SK-N-SH (cell line): ENCODE results near the gene SEC23A. TPM values are rescaled to one million over a fixed set of nuclear protein-coding genes. Genes with fewer than 3 reads are reported as not detected.

Experiments
- CTCF ChIA-PET: fragments of 300-600, 350-600 bp; formaldehyde crosslinking; extraction: SDS; loops from one replicate; lab custom pipeline; 2021; lab: Yijun Ruan, JAX
- POLR2A ChIA-PET: fragments of 350-600 bp; sonication (Branson Sonifier 250); formaldehyde crosslinking; extraction: SDS; loops from one replicate; lab custom pipeline; 2020; ENCODE audit warnings: antibody characterized with exemption, inconsistent platforms; lab: Yijun Ruan, JAX
- DNase-seq: peaks from one replicate; pipeline ENCODE4 v3.0.0; 2012
- H2AFZ ChIP-seq: fragments of 200-600 bp; sonication (generic); 2 replicates; pipeline ENCODE4 v1.8.1; 2016; ENCODE audit warnings: antibody characterized with exemption, mild to moderate bottlenecking, low read depth
- H3F3A ChIP-seq: fragments of 200-600 bp; sonication (generic); replicated peaks from 2 replicates; pipeline ENCODE3; 2016; ENCODE audit warnings: antibody characterized with exemption, mild to moderate bottlenecking; ENCODE audit not compliant: insufficient read depth
- H3K27ac ChIP-seq, 2 experiments: fragments of 200-500 bp in 1 of 2; fragments of 200-600 bp in 1 of 2; sonication (Bioruptor generic) in 1 of 2; sonication (generic), shearing (Covaris generic) in 1 of 2; 2 replicates each; pipeline versions ENCODE4 v1.5.1 to v1.6.1; 2014 to 2016; ENCODE audit warnings: low read depth in 2 of 2, inconsistent platforms in 1 of 2, low read length in 1 of 2, mild to moderate bottlenecking in 1 of 2, mixed read lengths in 1 of 2
- H3K27me3 ChIP-seq: fragments of 200-600 bp; sonication (generic), shearing (Covaris generic); 2 replicates; pipeline ENCODE4 v1.6.1; 2016; ENCODE audit warnings: mixed run types; ENCODE audit not compliant: insufficient read depth
- H3K36me3 ChIP-seq, 2 experiments: fragments of 200-500 bp in 1 of 2; fragments of 200-600 bp in 1 of 2; sonication (Bioruptor generic) in 1 of 2; sonication (generic) in 1 of 2; replicated peaks in 1 of 2; 2 replicates each; pipeline versions ENCODE3 to v1.5.1; 2014 to 2016; ENCODE audit warnings: low read length in 1 of 2, mild to moderate bottlenecking in 1 of 2; ENCODE audit not compliant: insufficient read depth in 2 of 2, control insufficient read depth in 1 of 2
- H3K4me1 ChIP-seq, 2 experiments: fragments of 200-500 bp in 1 of 2; fragments of 200-600 bp in 1 of 2; sonication (Bioruptor generic) in 1 of 2; sonication (generic), shearing (Covaris generic) in 1 of 2; 2 replicates each; pipeline versions ENCODE4 v1.5.1 to v1.6.1; 2014 to 2016; ENCODE audit warnings: low read depth in 1 of 2, low read length in 1 of 2, mixed run types in 1 of 2; ENCODE audit not compliant: insufficient read depth in 2 of 2, control insufficient read depth in 1 of 2
- H3K4me2 ChIP-seq: fragments of 200-600 bp; sonication (generic), shearing (Covaris generic); 2 replicates; pipeline ENCODE4 v1.6.1; 2017; ENCODE audit warnings: mixed run types
- H3K4me3 ChIP-seq, 2 experiments: fragments of 200-500 bp in 1 of 2; fragments of 200-600 bp in 1 of 2; sonication (Bioruptor generic) in 1 of 2; sonication (generic), shearing (Covaris generic) in 1 of 2; 2 replicates each; pipeline versions ENCODE4 v1.5.1 to v1.8.1; 2014 to 2016; ENCODE audit warnings: low read depth in 2 of 2, inconsistent platforms in 1 of 2, low read length in 1 of 2, mild to moderate bottlenecking in 1 of 2, mixed read lengths in 1 of 2, moderate library complexity in 1 of 2
- H3K79me2 ChIP-seq: fragments of 200-600 bp; sonication (generic); 2 replicates; pipeline ENCODE4 v1.8.1; 2017; ENCODE audit warnings: mild to moderate bottlenecking; ENCODE audit not compliant: insufficient read depth
- H3K9ac ChIP-seq: fragments of 200-600 bp; sonication (generic); 2 replicates; pipeline ENCODE4 v1.6.1; 2017; ENCODE audit warnings: mixed run types
- H3K9me2 ChIP-seq: fragments of 200-600 bp; sonication (generic); 2 replicates; pipeline ENCODE4 v1.6.1; 2017; ENCODE audit warnings: mixed run types
- H3K9me3 ChIP-seq: fragments of 200-600 bp; sonication (generic); 2 replicates; pipeline ENCODE4 v1.6.1; 2017; ENCODE audit warnings: mixed run types, mild to moderate bottlenecking, moderate library complexity
- H4K20me1 ChIP-seq: fragments of 200-600 bp; sonication (generic); 2 replicates; pipeline ENCODE4 v1.6.1; 2017; ENCODE audit warnings: mild to moderate bottlenecking, mixed run types; ENCODE audit not compliant: insufficient read depth
- ELF1 ChIP-seq: IDR thresholded peaks from 2 replicates; pipeline ENCODE4 v1.4.0; 2012
- EP300 ChIP-seq, 2 experiments: IDR thresholded peaks; 2 replicates each; pipeline versions ENCODE4 v1.4.0 to v1.6.1; 2012; ENCODE audit warnings: borderline replicate concordance in 1 of 2, low read depth in 1 of 2, low read length in 1 of 2
- FOXM1 ChIP-seq: IDR thresholded peaks from 2 replicates; pipeline ENCODE4 v1.4.0; 2012; ENCODE audit warnings: low read depth, mild to moderate bottlenecking
- GABPA ChIP-seq: IDR thresholded peaks from 2 replicates; pipeline ENCODE4 v1.4.0; 2012; ENCODE audit warnings: low read depth, mild to moderate bottlenecking
- IRF3 ChIP-seq: fragments of 150-350 bp; IDR thresholded peaks from 2 replicates; pipeline ENCODE4 v1.6.1; 2016; ENCODE audit warnings: mild to moderate bottlenecking, low read depth, low read length
- JUND ChIP-seq: IDR thresholded peaks from 2 replicates; pipeline ENCODE4 v1.4.0; 2012
- PBX3 ChIP-seq: IDR thresholded peaks from 2 replicates; pipeline ENCODE4; 2012
- REST ChIP-seq: IDR thresholded peaks from 2 replicates; pipeline ENCODE4 v1.6.1; 2012; ENCODE audit warnings: mild to moderate bottlenecking, low read depth, low read length, moderate library complexity
- RXRA ChIP-seq: IDR thresholded peaks from 2 replicates; pipeline ENCODE4 v1.4.0; 2012; ENCODE audit warnings: low read depth, mild to moderate bottlenecking, borderline replicate concordance
- TEAD4 ChIP-seq: IDR thresholded peaks from 2 replicates; pipeline ENCODE4 v1.4.0; 2012; ENCODE audit warnings: mild to moderate bottlenecking, borderline replicate concordance; ENCODE audit not compliant: insufficient read depth
- YY1 ChIP-seq: IDR thresholded peaks from 2 replicates; pipeline ENCODE4 v1.4.0; 2012; ENCODE audit warnings: low read depth, mild to moderate bottlenecking
- WGBS: methylation state at CpG from one replicate; pipeline ENCODE4 v1.1.6; 2017; ENCODE audit warnings: low lambda C conversion rate; 5-methylcytosine and 5-hydroxymethylcytosine counted together
- polyA plus RNA-seq, 3 experiments: library from polyadenylated mRNA; depleted of rRNA; stranded (reverse); fragments of >200 nt; gene quantifications; 2 replicates each; pipeline ENCODE4 v1.2.3, GENCODE V29; 2012

Gene SEC23A
- polyA plus RNA-seq, 1 of the 3 experiments (the other 2 are of a cell fraction) = 30.0 TPM

GRCh38 chr14:39060818-39061437, 42.1 kb downstream of the SEC23A start:
- no peak for DNase-seq
- no peak overlapping the region for H3K27ac ChIP-seq
- TF ChIP-seq JUND (no peak), REST (no peak), FOXM1 (no peak), IRF3 (no peak), GABPA (no peak), EP300 (IDR thresholded peaks at IDR 0.05; ENCODE audit: borderline replicate concordance in 1 of 2, low read depth in 1 of 2, low read length in 1 of 2) (no peak), TEAD4 (no peak), YY1 (no peak), RXRA (no peak), ELF1 (no peak), PBX3 (no peak)
- no peaks in the 10 kb centered on the region; the same call in 1 of the 2 replicates for H3K79me2 ChIP-seq
- H2AFZ ChIP-seq = no peak overlapping the region
- no peaks in the 10 kb centered on the region for H3K4me1 ChIP-seq
- CTCF ChIA-PET = no interaction called here
- POLR2A ChIA-PET = no interaction called here
- WGBS = 95% methylated on average over 4 of the region's 4 CpGs
- no peaks in the 10 kb centered on the region for H3K9me2 ChIP-seq
- no peak overlapping the region for H3K4me2 ChIP-seq
- no peaks in the 10 kb centered on the region for H3K9me3 ChIP-seq
- H3K9ac ChIP-seq = no peak overlapping the region
- no peaks in the 10 kb centered on the region for H3F3A ChIP-seq
- H4K20me1 ChIP-seq = no peaks in the 10 kb centered on the region
- peaks cover 18 to 46% of the 10 kb centered on the region in 2 experiments for H3K36me3 ChIP-seq
- H3K4me3 ChIP-seq = no peak overlapping the region
- H3K27me3 ChIP-seq = no peaks in the 10 kb centered on the region
